H1 (cell line): Measurements from ENCODE around the gene TMEM151B. TPM values are rescaled to one million over a fixed set of nuclear protein-coding genes. Genes with fewer than 3 reads are reported as not detected.

Experiments used
- CTCF ChIA-PET: fragments of 300-600 bp; sonication (Branson Sonifier 250); formaldehyde crosslinking; loops from one replicate; lab custom pipeline; 2021; ENCODE audit not compliant: partially characterized antibody; lab: Charles Lee
- POLR2A ChIA-PET: fragments of 300-600 bp; sonication (Branson Sonifier 250); formaldehyde crosslinking; loops from one replicate; lab custom pipeline; 2021; ENCODE audit warnings: inconsistent platforms; ENCODE audit not compliant: partially characterized antibody; lab: Charles Lee
- DNase-seq, 2 experiments: peaks; one replicate each; pipeline versions ENCODE4 v3.0.0 to v3.0.0-alpha.2; 2010 to 2022; ENCODE audit warnings: low spot score in 2 of 2, low read depth in 1 of 2, mixed read lengths in 1 of 2
- FAIRE-seq: peaks from 2 replicates; lab custom pipeline; 2011; peaks lifted over from hg19 to GRCh38; lab: Jason Lieb, UNC
- H2AFZ ChIP-seq: 2 replicates; pipeline ENCODE4 v1.8.1; 2012; ENCODE audit warnings: low read length, inconsistent platforms
- H2AK5ac ChIP-seq: 2 replicates; pipeline ENCODE4 v1.6.1; 2013; ENCODE audit warnings: low read depth, low read length
- H2BK120ac ChIP-seq: replicated peaks from 2 replicates; pipeline ENCODE3; 2013; ENCODE audit warnings: low read depth, low read length, inconsistent platforms
- H2BK12ac ChIP-seq: 2 replicates; pipeline ENCODE4 v1.6.1; 2013; ENCODE audit warnings: low read depth, low read length
- H2BK15ac ChIP-seq: 2 replicates; pipeline ENCODE4 v1.6.1; 2013; ENCODE audit warnings: low read length
- H2BK20ac ChIP-seq: 2 replicates; pipeline ENCODE4 v1.6.1; 2013; ENCODE audit warnings: low read length
- H2BK5ac ChIP-seq: 2 replicates; pipeline ENCODE4 v1.6.1; 2013; ENCODE audit warnings: low read depth, low read length
- H3K14ac ChIP-seq: 2 replicates; pipeline ENCODE4 v1.6.1; 2013; ENCODE audit warnings: inconsistent platforms; ENCODE audit not compliant: insufficient read length
- H3K18ac ChIP-seq: 2 replicates; pipeline ENCODE4 v1.6.1; 2013; ENCODE audit warnings: low read length; ENCODE audit errors: extremely low read depth
- H3K23ac ChIP-seq: 2 replicates; pipeline ENCODE4 v1.6.1; 2013; ENCODE audit warnings: inconsistent platforms; ENCODE audit not compliant: insufficient read length
- H3K23me2 ChIP-seq: 2 replicates; pipeline ENCODE4 v1.6.1; 2013; ENCODE audit warnings: low read depth, low read length
- H3K27ac ChIP-seq: 2 replicates; pipeline ENCODE4 v1.6.1; 2011; ENCODE audit warnings: low read depth, low read length, inconsistent platforms
- H3K27me3 ChIP-seq, 4 experiments: replicated peaks in 1 of 4; 1 replicate in 1 of 4; 2 replicates in 3 of 4; pipeline versions ENCODE4 v1.6.1 to v1.8.1; 2011 to 2013; ENCODE audit warnings: low read length in 3 of 4, mild to moderate bottlenecking in 3 of 4, inconsistent platforms in 2 of 4, mixed read lengths in 2 of 4, moderate library complexity in 1 of 4; ENCODE audit not compliant: control insufficient read depth in 3 of 4, insufficient read depth in 3 of 4; ENCODE audit errors: extremely low read depth in 1 of 4
- H3K36me3 ChIP-seq, 4 experiments: 2 replicates each; pipeline versions ENCODE4 v1.6.1 to v1.8.1; 2011 to 2013; ENCODE audit warnings: mild to moderate bottlenecking in 4 of 4, low read length in 3 of 4, moderate library complexity in 2 of 4, control low read depth in 1 of 4, inconsistent platforms in 1 of 4; ENCODE audit not compliant: insufficient read depth in 4 of 4, control insufficient read depth in 2 of 4
- H3K4ac ChIP-seq: replicated peaks from 2 replicates; pipeline ENCODE3; 2013; ENCODE audit warnings: low read length, low read depth, mixed read lengths, inconsistent platforms; ENCODE audit not compliant: insufficient read length
- H3K4me1 ChIP-seq, 4 experiments: replicated peaks in 1 of 4; 1 replicate in 1 of 4; 2 replicates in 3 of 4; pipeline versions ENCODE4 v1.6.1 to v1.8.1; 2011 to 2013; ENCODE audit warnings: low read length in 3 of 4, inconsistent platforms in 2 of 4, mixed read lengths in 1 of 4; ENCODE audit not compliant: insufficient read depth in 4 of 4, control insufficient read depth in 3 of 4
- H3K4me2 ChIP-seq, 2 experiments: 2 replicates each; pipeline versions ENCODE4 v1.6.1 to v1.8.1; 2011 to 2013; ENCODE audit warnings: low read depth in 2 of 2, low read length in 2 of 2, control low read depth in 1 of 2, inconsistent platforms in 1 of 2, mild to moderate bottlenecking in 1 of 2; ENCODE audit not compliant: insufficient read depth in 1 of 2
- H3K4me3 ChIP-seq, 4 experiments: fragments of 200-600, 300-600 bp in 1 of 4; sonication (generic), shearing (Covaris generic), sonication (Bioruptor Twin) in 1 of 4; 2 replicates each; pipeline versions ENCODE4 v1.5.1 to v1.8.1; 2011 to 2016; ENCODE audit warnings: low read length in 4 of 4, low read depth in 3 of 4, control low read depth in 2 of 4, inconsistent platforms in 2 of 4, mild to moderate bottlenecking in 2 of 4, mixed read lengths in 1 of 4, moderate library complexity in 1 of 4; ENCODE audit not compliant: insufficient read depth in 2 of 4; ENCODE audit errors: extremely low read depth in 1 of 4
- H3K56ac ChIP-seq: replicated peaks from 2 replicates; pipeline ENCODE3; 2013; ENCODE audit warnings: low read depth, mild to moderate bottlenecking, mixed read lengths, low read length, inconsistent platforms; ENCODE audit not compliant: insufficient read length
- H3K79me1 ChIP-seq: 2 replicates; pipeline ENCODE4 v1.6.1; 2013; ENCODE audit warnings: low read depth, low read length, control low read depth
- H3K79me2 ChIP-seq, 2 experiments: 2 replicates each; pipeline versions ENCODE4 v1.6.1 to v1.8.1; 2012 to 2013; ENCODE audit warnings: low read length in 2 of 2, mild to moderate bottlenecking in 2 of 2, inconsistent platforms in 1 of 2; ENCODE audit not compliant: insufficient read depth in 2 of 2, control insufficient read depth in 1 of 2
- H3K9ac ChIP-seq, 4 experiments: replicated peaks in 1 of 4; 1 replicate in 1 of 4; 2 replicates in 3 of 4; pipeline versions ENCODE4 v1.6.1 to v1.8.1; 2011 to 2013; ENCODE audit warnings: low read depth in 3 of 4, low read length in 3 of 4, control low read depth in 2 of 4, mild to moderate bottlenecking in 2 of 4, moderate library complexity in 2 of 4, inconsistent platforms in 1 of 4; ENCODE audit errors: extremely low read depth in 1 of 4
- H3K9me3 ChIP-seq, 2 experiments: 2 replicates each; pipeline versions ENCODE4 v1.6.1 to v1.8.1; 2012 to 2013; ENCODE audit warnings: mild to moderate bottlenecking in 2 of 2, moderate library complexity in 2 of 2, control low read depth in 1 of 2, inconsistent platforms in 1 of 2, low read depth in 1 of 2, low read length in 1 of 2, mixed read lengths in 1 of 2; ENCODE audit not compliant: insufficient read depth in 2 of 2
- H4K20me1 ChIP-seq, 2 experiments: replicated peaks in 1 of 2; 2 replicates each; pipeline versions ENCODE3 to v1.8.1; 2011 to 2013; ENCODE audit warnings: inconsistent platforms in 2 of 2, low read length in 2 of 2, mild to moderate bottlenecking in 1 of 2; ENCODE audit not compliant: insufficient read depth in 2 of 2, control insufficient read depth in 1 of 2
- H4K5ac ChIP-seq: 2 replicates; pipeline ENCODE4 v1.6.1; 2013; ENCODE audit warnings: low read length, low read depth, mixed read lengths, inconsistent platforms; ENCODE audit not compliant: insufficient read length
- H4K8ac ChIP-seq: 2 replicates; pipeline ENCODE4 v1.8.0; 2013; ENCODE audit warnings: mild to moderate bottlenecking, moderate library complexity, low read length, inconsistent platforms; ENCODE audit not compliant: insufficient read depth; ENCODE audit errors: extremely low read depth
- H4K91ac ChIP-seq: replicated peaks from 2 replicates; pipeline ENCODE3; 2013; ENCODE audit warnings: low read length, mixed read lengths, inconsistent platforms; ENCODE audit not compliant: insufficient read length
- BCL11A ChIP-seq, 2 experiments: IDR thresholded peaks; one replicate each; pipeline ENCODE4 v1.6.1; 2011; ENCODE audit warnings: low read depth in 2 of 2, low read length in 2 of 2, mild to moderate bottlenecking in 2 of 2
- CHD1 ChIP-seq: IDR thresholded peaks from 2 replicates; pipeline ENCODE4 v1.6.1; 2012; ENCODE audit warnings: low read depth, low read length, improper control_type of control experiment
- E2F6 ChIP-seq: IDR thresholded peaks from 2 replicates; pipeline ENCODE4 v1.6.1; 2012; ENCODE audit warnings: inconsistent platforms
- KDM4A ChIP-seq: IDR thresholded peaks from one replicate; pipeline ENCODE4 v1.7.1; 2012; ENCODE audit warnings: low read depth, mild to moderate bottlenecking, moderate library complexity, low read length, inconsistent platforms; ENCODE audit not compliant: severe bottlenecking
- POLR2A ChIP-seq, 2 experiments: IDR thresholded peaks; 1 replicate in 1 of 2; 2 replicates in 1 of 2; pipeline ENCODE4 v1.6.1; 2011; ENCODE audit warnings: low read depth in 2 of 2, low read length in 2 of 2, mild to moderate bottlenecking in 2 of 2; ENCODE audit errors: control extremely low read depth in 1 of 2
- SRF ChIP-seq: IDR thresholded peaks from 2 replicates; pipeline ENCODE4 v1.6.1; 2011; ENCODE audit warnings: mild to moderate bottlenecking, low read depth, low read length, moderate library complexity
- TAF1 ChIP-seq: IDR thresholded peaks from 2 replicates; pipeline ENCODE4 v1.6.1; 2011; ENCODE audit warnings: mild to moderate bottlenecking, low read depth, low read length
- USF2 ChIP-seq: IDR thresholded peaks from 2 replicates; pipeline ENCODE4 v1.6.1; 2011; ENCODE audit warnings: low read length, improper control_type of control experiment
- WGBS, 2 experiments: shearing (Covaris generic) in 1 of 2; methylation state at CpG; one replicate each; pipeline versions ENCODE4 v1.1.6 to v1.1.7; 2013 to 2015; ENCODE audit warnings: low lambda C conversion rate in 2 of 2, mixed read lengths in 2 of 2, inconsistent platforms in 1 of 2, low coverage in 1 of 2, missing lambda C conversion rate in 1 of 2; ENCODE audit not compliant: insufficient replicate concordance in 2 of 2, insufficient coverage in 1 of 2, insufficient read length in 1 of 2; ENCODE audit errors: extremely low coverage in 1 of 2, missing lambda C conversion rate in 1 of 2; 5-methylcytosine and 5-hydroxymethylcytosine counted together
- polyA plus RNA-seq, 7 experiments: library from polyadenylated mRNA; depleted of rRNA in 3 of 7; stranded (reverse) in 5 of 7; unstranded in 2 of 7; fragments of >200 nt in 5 of 7; fragments of 200-250 nt in 2 of 7; gene quantifications; 1 replicate in 5 of 7; 2 replicates in 1 of 7; 4 replicates in 1 of 7; pipeline versions ENCODE4 v1.2.1 to v1.2.3, GENCODE V29; 2011 to 2013; ENCODE audit warnings: missing spikeins in 2 of 7, mixed read lengths in 2 of 7
- total RNA-seq: library from RNA; stranded (reverse); fragmentation: NEBNext Ultra II Directional; extraction: Animal tissue kit (Norgen Biotek cat#: 25700); gene quantifications from 2 replicates; pipeline ENCODE4 v1.2.1, GENCODE V29; 2021

The TMEM151B gene
- total and polyA plus RNA-seq, 2 of the 8 experiments (the other 6 are each of a cell fraction or from before 2014, with no cell fraction given): 8.0 to 15.5 TPM

- Histone ChIP-seq H4K91ac (no peak overlapping the region), H3K14ac (no peak overlapping the region), H3K27me3 (peaks cover 0 to 19% (median 14%) of the 10 kb centered on the region in 4 experiments; a peak in 6 of 7 replicates), H3K23ac (no peak overlapping the region), H4K20me1 (no peaks in the 10 kb centered on the region), H3K4ac (no peak overlapping the region), H3K79me1 (no peaks in the 10 kb centered on the region), H3K9ac (peak overlapping the region; percentile 5 to 46 (median 25); a peak in 5 of 7 replicates), H3K4me3 (peak overlapping the region; percentile 44 to 83 (median 68)), H2BK120ac (no peak overlapping the region), H3K36me3 (peaks cover 5 to 18% (median 6%) of the 10 kb centered on the region in 4 experiments; a peak in 7 of 8 replicates), H3K23me2 (peaks cover 14% of the 10 kb centered on the region), H3K9me3 (no peaks in the 10 kb centered on the region), H2BK20ac (no peak overlapping the region), H4K5ac (no peak overlapping the region), H3K4me2 (peak overlapping the region; percentile 65 to 70), H3K79me2 (no peaks in the 10 kb centered on the region), H4K8ac (peak overlapping the region; percentile 63), H3K4me1 (peaks cover 0 to 5% (median 4%) of the 10 kb centered on the region in 4 experiments; a peak in 4 of 7 replicates), H2BK12ac (peak overlapping the region; percentile 50; the same call in 1 of the 2 replicates), H2BK15ac (no peak overlapping the region), H2AFZ (peak overlapping the region; percentile 6; the same call in 1 of the 2 replicates), H2BK5ac (0 out of 2 replicates have a peak overlapping the region, but pooled peaks have one; percentile 13), H3K56ac (peak overlapping the region; percentile 7), H3K27ac (no peak overlapping the region), H3K18ac (peak overlapping the region; percentile 24; the same call in 1 of the 2 replicates), H2AK5ac (no peak overlapping the region)
- CTCF ChIA-PET: interaction anchor here (0.6 to 9.3 kb wide), 13 partner anchors 8 to 46 kb away, joined by 3 to 108 read pairs (median 7); partner anchors contain the start of genes AARS2, SLC35B2 and TMEM151B
- FAIRE-seq (no peak), DNase-seq (peak in 1 of 2 experiments; percentile 87)
- POLR2A ChIA-PET: interaction anchor here (0.8 to 10.4 kb wide), 17 partner anchors 9 to 63 kb away, joined by 3 to 102 read pairs (median 8); partner anchors contain the start of genes AARS2, HSP90AB1, SLC35B2 and TMEM151B
- 2% methylated on average over 33 of the region's 86 CpGs; no CpG with 5 or more reads in 1 of the 2 experiments for WGBS, 2 experiments
- TF ChIP-seq SRF (peak; percentile 37; the same call in 1 of the 2 replicates), E2F6 (peak; percentile 63), POLR2A (IDR thresholded peaks at IDR 0.05; ENCODE audit: control extremely low read depth in 1 of 2, low read depth in 2 of 2, low read length in 2 of 2) (peak in 1 of 2 experiments; percentile 38; a peak in 1 of 3 replicates), KDM4A (peak; percentile 70), CHD1 (no peak), TAF1 (no peak), BCL11A (IDR thresholded peaks at IDR 0.05; ENCODE audit: low read depth in 2 of 2, low read length in 2 of 2) (no peak), USF2 (no peak)
These were observed 27.1 kb downstream of the TMEM151B start for GRCh38 chr6:44297063-44298038.
